Measurements from ENCODE around the gene DLK1.

The DLK1 gene

DNA sequence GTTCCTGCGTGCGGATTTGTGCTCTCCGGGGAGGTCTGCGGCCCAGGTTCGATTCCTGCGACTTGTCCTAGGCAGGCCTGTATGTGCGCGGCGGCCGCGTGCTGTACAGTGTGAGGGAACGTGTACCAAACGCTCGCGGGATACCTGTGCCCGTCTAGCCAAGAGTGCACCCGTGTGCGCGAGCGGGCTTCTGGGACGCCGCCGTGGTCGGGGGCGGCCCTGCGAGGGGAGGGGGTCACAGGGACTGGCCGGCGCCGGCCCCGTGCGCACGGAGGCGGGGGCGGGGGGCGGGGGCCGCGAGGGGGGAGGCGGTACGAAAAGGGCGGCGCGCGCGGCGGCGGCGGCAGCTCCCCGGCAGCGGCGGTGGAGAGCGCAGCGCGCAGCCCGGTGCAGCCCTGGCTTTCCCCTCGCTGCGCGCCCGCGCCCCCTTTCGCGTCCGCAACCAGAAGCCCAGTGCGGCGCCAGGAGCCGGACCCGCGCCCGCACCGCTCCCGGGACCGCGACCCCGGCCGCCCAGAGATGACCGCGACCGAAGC lies at the start of gene DLK1:
Gene DLK1 (plus strand): TSS at position 343 of the 536 bp plus-strand sequence. CDS start 177 bp downstream, at position 520.
- no peak for DNase-seq

DNA sequence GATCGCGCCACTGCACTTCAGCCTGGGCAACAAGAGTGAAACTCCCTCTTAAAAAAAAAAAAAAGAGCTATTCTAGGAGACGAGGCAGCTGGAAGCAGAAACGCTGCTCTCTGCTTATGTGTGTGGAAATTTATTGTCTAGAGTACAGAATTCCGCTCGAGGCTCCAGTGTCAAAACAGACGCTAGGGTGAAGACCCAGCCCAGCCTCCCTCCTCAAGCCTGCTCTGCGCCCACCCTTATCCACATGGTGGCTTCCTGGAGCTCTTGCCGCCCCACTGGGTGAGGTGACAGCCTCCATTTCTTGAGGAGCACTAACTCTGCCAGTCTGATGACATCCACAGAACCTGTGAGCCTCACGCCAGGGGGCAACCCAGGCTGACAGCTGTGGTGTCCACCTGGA lies 49.5 kb upstream of the DLK1 start:
- no peak for DNase-seq

DNA sequence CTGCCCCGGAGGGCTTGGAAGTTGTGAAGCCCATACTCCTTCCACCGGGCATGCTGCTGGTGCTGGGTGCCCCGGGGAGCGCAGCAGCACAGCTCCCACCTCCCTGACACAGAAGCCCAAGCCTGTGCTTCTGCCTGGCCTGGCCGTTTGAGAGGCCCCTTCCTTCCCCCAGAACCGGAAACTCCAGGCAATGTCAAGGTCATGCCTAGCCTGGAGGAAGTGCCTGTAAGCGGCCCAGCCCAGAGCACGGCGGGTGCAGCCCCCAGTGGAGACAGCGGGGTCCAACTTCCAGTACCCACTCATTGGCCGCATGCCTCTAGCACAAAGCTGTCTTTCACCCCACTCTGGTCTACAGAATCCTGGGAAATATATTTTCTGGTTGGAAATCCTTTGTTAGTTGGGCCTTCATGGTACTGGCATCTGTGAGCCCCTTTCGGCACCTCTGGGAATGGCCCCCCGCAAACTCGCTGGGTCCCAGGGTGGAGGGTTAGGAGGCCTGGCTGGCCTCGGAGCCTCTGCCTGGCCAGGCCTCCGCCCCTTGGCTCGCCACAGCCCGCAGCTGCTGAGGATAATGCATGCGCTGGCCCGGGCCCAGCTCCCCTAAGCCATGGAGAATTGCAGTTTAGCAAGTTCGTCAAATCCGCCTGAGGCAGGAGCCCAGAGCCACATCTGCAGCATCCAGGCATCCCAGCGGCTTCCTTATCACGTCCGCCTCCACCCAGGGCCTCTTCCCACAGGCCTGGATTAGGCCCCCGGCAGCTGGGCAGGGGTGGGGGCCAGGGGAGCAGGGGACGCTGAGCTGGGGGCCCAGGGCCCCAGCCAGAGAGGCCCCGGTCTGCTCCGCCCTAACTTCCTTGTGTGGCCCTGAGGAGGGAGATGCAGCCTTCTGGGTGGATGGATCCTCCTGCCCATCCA lies 48.9 kb upstream of the DLK1 start:
- DNase-seq = no peak

DNA sequence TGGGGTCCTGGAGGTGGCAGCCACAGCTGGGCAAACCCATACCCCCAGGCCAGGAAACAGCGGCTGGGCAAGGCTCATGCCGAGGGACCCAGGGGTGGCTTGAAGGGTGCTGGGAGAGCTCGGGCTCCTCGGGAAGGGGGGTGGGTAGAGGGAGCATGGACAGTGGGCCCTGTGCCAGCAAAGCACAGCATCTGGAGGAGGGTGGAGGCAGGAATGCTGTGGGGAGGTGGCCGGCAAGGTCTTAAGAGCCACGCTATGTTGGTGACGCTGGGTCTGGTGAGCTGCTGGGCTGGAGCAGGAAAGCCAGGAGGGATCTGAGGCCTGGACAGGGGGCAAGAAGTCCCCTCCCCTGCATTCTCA lies 48.2 kb upstream of the DLK1 start:
- no peak for DNase-seq

DNA sequence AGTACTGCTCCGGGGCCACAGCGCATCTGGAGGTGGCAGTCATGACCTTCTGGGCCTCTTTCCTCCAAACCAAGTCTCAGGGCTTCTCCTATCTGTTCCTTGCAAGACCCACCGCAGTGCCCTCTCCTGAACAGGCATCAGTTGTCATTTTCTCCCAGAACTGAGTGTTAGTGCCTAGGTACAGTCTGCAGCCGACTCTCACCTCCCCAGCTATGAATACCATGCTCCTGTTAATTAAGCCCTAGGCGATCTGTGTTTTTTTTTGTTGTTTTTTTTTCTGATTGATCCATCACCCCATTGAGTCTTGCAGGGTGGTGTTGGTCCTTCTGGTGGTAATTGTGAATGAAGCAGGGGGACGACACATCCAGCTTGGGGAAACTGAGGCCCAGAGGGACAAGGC lies 47.5 kb upstream of the DLK1 start:
- DNase-seq = no peak

- DNase-seq = no peak
Measured at GRCh38 chr14:100679707-100680438, 46.8 kb upstream of the DLK1 start.

GRCh38 chr14:100680439-100681051 lies 46.1 kb upstream of the DLK1 start:
- DNase-seq = no peak

DNA sequence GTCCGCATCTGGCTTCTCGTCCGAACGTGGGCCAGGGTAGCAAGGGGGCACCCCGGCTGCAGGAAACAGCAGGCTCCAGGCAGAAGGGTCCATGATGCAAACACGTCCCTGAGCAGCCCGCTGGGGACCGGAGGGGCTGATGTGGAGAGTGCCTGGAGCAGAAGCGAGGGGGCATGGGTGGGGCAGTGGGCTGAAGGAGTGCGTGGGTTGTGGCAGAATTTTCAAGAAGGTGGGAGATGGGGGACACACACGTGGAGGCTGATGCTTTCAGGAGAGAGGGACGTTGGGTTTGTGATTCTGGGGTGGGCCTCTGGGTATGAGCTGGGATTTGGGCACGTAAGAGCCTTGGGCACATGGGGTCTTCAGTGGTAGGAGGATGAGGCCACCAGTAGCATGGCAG lies 45.6 kb upstream of the DLK1 start:
- no peak for DNase-seq

DNA sequence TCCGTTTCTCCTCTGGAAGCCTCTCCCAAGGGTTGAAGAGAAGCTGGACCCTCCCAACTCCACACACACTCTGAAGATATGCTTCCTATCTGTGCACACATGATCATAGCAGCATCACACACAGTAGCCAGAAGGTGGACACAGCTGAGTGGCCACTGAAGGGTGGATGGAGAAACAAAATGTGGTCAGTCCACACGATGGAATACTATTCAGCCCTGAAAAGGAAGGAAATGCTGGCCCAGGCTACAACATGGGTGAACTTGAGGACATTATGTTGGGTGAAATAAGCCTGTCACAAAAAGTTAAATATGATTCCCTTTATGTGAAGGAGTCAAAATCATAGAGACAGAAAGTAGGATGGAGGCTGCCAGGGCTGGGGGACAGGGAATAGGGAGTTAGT lies 43.9 kb upstream of the DLK1 start:
- DNase-seq = no peak

DNA sequence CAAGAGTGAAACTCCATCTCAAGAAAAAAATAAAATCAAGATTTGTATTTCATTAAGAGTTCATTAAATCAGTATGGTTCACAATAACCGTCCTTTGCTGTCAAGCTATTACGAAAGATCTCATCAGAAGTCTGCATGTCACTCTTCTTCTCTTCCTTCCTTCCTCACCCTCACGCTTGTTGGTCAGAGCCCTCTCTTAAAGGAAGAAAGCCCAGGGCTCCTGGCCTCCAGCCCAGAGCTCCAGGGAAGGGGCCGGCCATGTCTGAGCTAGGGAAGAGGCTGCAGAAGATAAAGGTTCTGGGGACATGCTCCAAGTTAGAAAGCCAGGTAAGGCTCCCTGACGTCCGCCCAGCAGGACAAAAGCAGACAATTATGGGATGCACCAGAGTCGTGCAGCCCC lies 43.1 kb upstream of the DLK1 start:
- no peak for DNase-seq

GRCh38 chr14:100684154-100684553 lies 42.5 kb upstream of the DLK1 start:
- no peak for DNase-seq

DNA sequence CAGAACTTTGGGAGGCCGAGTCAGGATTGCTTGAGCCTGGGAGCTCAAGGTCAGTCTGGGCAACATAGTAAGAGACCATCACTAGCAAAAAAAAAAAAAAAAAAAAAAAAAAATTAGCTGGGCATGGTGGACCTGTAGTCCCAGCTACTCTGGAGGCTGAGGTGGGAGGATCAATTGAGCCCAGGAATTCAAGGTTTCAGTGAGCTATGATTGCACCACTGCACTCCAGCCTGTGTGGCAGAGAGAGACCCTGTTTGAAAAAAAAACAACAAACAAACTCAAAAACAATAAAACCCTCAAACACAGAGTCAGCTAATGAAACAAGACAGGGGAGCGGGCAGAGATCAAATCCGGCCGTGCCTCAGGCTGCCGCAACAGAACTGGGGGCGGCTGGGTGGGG lies 41.7 kb upstream of the DLK1 start:
- no peak for DNase-seq

DNA sequence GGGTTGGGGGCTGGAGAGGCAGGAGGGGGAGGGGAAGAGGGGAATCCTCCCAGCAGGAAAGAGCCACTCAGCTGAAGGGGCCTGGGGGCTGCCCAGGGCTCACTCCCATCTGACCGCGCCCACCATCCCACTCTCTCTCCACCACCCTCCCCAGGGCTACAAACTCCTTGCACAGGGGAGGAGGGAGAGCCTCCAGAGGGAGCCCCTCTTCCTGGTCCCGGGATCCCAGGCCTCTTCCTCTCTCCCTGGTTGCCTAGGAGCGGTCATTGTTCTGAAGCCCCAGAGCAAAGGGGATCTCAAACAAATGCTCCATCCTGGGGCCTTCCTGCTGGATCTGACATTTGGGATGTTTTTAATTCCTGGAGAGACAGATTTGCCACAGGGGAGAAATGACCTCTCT lies 39.8 kb upstream of the DLK1 start:
- DNase-seq = no peak

DNA sequence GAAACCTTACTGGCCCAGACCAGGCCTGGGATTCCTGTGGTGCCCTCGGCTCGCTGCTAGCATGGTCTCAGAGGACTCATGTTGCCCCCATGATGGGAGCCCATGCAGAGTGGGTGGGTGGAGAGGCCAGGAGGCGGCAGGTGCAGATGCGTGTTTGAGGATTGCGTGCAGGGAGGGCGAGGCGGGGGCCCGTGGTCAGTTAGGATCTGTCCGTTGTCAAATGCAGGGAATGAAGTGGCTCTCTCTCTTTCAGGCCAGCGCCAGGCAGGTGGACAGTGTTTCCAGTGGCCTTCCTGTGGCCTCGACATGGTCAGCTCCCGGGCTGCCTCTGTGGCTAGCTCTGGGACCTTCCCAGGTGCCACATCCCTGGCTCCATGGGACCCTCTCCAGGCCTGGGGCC lies 39.3 kb upstream of the DLK1 start:
- no peak for DNase-seq

DNA sequence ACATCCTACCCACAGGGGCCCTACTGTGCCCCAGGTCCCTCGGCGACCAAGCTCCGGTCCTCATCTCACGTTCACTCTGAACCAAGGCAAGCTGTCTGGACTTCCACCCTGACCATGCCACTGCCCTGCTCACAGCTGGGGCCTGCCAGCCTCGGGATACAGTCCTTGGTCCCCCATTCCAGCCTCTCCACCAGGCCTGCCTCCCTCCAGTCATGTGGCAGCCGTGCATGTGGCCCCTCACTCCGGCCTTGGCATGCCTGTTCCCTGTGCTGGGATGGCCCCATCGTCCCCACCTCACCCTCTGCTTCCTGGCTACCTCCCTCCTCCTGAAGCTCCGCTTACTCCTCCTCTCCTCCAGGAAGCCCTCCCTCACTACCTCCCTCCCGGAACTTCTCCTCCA lies 38.6 kb upstream of the DLK1 start:
- DNase-seq = no peak

DNA sequence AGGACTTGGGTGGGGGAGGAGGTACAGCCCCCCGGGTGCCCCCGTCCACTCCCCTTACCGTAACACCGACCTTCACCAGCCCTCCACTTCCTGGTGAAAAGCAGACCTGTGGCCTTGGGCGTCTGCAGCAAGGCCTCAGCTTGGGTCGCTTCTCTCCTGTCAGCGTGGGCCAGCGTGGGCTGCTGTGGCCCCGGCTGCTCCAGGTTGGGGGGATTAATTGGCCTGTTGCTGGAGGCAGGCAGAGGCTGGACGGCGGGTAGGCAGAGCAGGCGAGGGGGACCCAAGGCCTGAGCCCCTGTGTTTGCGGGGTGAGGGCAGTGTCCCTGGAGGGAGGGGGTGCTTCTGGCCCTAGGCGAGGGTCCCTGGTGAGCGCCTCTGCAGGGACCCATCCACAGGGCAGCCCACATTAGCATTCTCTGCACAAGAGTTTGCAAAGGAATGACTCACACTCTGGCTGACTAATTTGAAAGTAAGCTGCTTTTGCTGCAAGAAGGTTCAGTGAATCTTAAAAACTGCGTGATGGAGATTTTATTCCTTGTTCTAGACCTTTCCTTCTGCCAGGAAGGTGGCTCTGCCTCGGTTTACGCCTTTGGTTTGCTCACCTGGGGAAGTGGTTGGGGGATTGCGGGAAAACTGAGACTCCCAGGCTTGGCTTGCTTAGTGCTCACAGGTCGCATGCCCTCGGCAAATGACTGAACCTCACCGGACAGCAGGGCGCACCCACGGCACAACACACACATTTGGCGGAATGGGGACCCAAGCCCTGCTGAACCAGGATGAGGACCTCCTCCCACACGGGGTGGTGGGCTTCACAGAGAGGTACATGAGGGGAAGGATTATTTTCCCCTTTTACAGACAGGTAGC lies 37.9 kb upstream of the DLK1 start:
- DNase-seq = no peak

GRCh38 chr14:100690672-100691071 lies 36.0 kb upstream of the DLK1 start:
- no peak for DNase-seq

DNA sequence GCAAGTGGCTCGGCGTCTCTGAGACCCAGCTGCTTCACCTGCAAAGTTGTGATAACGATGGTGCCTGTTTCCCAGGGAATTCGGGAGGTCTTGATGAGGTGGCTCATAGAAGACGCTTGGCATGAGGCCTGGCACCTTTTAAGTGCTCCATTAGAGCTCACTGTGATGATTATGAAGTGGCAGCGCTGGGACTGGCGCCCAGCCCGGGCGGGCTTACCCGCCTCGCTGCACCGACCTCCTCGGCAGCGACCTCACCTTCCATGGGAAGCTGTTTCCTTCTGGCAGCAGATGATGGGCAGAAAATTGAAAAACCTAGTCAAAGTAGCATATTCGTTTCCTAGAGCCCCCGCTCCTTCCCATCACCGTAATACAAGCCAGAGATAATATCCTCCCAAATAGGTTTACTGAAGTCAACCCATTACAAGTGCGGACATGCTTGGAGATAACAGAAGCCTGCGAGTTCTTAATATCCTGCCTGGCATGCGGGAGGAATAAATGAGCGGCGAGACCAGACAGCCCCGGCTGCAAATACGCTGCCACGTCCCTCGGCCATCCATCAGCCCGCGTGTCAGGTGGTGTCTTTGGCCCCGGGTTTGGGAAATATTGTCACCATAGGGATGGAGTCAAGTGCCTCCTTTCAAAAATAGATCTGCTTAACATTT lies 35.2 kb upstream of the DLK1 start:
- DNase-seq = peak; percentile 32

DNA sequence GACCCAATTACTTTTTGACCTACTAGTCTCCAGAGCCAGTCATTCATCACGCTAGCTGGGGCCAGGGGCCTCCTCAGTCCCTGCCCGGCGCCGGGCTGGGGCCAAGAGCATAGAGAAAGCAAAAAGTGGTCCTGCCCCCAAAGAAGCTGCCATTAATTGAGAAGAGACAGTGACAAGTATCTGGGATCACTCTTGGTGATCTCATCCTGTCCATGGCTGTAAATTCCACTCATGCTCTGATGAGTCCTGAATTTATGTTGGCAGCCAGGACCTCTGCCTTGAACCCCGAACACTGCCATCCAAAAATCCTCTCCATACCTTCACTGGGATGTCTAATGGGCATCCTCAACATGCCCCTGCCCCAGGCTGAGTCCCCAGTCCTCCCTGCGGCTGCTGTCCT lies 34.4 kb upstream of the DLK1 start:
- no peak for DNase-seq

DNA sequence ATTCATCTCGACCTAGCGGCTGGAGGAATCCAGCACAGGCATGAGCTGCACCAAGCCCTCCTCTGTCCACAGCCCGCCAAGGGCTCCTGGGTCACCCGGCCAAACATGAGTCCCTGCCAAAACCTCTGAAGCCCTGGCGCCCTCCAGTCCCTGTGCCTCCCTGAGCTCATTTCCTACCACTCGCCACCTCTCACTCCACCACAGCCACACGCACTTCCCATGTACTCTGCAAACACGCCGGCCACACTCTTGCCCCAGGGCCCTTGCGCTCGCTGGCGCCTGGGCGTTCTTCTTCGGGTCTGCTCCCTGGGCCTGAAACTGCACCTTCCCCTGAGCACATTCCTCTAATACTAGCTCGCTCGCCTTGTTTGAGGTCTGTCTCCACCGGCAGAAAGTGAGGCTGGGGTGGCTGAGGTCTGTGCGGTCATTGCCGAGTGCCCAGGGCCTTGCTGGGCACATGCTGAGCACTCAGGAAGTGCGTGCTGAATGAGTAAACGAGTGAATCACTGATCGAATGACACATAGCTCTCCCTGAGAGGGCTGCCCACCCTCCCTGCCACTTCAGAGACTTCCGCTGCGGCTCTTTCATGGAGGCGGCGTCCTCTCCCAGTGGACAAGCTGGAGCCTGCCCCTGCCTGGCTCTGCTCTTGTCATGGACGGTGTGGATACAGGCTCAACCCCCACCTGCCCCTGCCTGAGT lies 33.7 kb upstream of the DLK1 start:
- peak; percentile 75 for DNase-seq

DNA sequence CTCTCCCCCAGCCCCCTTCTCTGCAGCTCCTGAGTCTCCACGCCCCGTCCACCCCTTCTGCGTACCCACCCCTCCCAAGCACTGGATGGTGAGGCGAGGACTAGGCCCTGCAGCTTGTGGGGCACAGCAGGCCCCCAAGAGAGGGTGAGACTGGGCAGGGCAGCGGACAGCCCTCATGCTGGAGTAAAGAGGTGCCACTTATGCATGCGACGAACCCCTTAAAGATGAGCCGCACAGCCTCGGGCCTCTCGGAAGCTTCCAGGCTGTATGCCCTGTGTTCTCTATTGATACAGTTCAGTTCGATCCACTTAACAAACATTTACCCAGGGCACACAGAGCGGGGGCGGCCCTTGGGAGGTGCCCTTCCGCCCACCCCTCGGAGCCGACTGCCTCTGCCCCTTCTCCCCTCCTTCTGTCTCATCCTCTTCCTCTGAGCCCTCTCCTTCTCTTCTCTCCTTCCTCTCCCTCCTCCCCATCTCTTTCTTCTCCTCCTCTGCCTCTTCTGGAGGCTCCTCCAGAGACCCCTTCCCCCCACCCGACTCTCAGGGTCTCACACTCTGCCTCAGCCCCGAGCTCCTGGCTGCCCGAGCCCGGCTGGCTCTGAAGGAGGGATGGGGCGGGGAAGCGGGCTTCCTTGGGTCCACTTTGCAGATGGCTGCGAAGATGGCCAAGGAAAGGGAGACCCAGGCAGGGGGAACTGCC lies 32.7 kb upstream of the DLK1 start:
- no peak for DNase-seq
